Measurements from ENCODE around the gene PLA2G4E.

Gene PLA2G4E

DNA sequence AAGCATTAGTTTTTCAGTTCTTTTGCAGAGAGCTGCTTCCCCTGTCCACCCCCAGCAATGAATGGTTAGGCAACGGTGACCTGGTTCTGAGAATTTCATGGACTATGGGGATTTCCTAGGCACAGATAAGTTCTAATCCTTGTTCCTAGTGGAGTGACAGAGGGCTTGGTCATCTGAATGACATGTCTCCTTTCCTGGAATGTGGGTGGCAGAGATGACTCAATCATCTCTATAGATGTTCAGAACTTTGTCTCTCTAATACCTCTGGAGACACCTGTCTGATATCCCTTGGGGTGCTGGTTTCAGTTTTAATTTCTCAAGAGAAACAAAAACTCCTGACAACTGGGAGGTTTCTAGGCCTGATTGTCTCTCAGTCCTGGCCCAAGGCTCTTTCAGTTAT is 10.4 kb downstream of the PLA2G4E start:
- DNase-seq (ENCODE audit: low read depth, low spot score): no peak
- POLR2A ChIA-PET: no interaction called here
- TF ChIP-seq, protein P1, sequence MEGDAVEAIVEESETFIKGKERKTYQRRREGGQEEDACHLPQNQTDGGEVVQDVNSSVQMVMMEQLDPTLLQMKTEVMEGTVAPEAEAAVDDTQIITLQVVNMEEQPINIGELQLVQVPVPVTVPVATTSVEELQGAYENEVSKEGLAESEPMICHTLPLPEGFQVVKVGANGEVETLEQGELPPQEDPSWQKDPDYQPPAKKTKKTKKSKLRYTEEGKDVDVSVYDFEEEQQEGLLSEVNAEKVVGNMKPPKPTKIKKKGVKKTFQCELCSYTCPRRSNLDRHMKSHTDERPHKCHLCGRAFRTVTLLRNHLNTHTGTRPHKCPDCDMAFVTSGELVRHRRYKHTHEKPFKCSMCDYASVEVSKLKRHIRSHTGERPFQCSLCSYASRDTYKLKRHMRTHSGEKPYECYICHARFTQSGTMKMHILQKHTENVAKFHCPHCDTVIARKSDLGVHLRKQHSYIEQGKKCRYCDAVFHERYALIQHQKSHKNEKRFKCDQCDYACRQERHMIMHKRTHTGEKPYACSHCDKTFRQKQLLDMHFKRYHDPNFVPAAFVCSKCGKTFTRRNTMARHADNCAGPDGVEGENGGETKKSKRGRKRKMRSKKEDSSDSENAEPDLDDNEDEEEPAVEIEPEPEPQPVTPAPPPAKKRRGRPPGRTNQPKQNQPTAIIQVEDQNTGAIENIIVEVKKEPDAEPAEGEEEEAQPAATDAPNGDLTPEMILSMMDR (IDR thresholded peaks at IDR 0.05; ENCODE audit: insufficient read depth, low read length, missing control alignments): no peak
- CTCF ChIA-PET: interaction anchor here (1.3 kb wide), 1 partner anchor 21 kb away, joined by 5 read pairs; no protein-coding TSS in a partner anchor
- H3K4me3 ChIP-seq (ENCODE audit: low read depth, low read length): no peak overlapping the region

DNA sequence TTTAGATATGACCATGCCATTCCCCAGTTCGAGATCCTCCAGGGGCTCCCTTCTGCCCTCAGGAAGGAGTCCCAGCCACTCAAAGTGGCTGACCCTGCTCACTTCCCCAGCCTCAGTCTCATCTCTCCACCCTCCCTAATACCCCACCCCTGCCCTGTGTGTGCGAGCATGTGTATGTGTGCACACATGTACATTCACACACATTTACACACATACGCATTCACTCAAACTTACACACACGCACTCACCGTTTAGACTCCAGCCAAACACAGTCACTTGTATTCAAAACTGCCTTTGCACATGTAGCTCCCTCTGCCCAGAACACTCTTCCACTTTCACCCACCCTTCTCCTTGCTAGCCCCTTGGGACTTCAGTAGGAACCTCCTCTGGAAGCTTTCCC is 11.4 kb downstream of the PLA2G4E start:
- ChIA-PET CTCF (interaction anchor here (1.1 to 1.3 kb wide), 2 partner anchors 17 to 20 kb away, joined by 3 to 5 read pairs; no protein-coding TSS in a partner anchor), POLR2A (no interaction called here)
- no peak overlapping the region for H3K4me3 ChIP-seq (ENCODE audit: low read depth, low read length)
- DNase-seq (ENCODE audit: low read depth, low spot score): no peak
- TF ChIP-seq, protein P1 (IDR thresholded peaks at IDR 0.05; ENCODE audit: insufficient read depth, low read length, missing control alignments): no peak

DNA sequence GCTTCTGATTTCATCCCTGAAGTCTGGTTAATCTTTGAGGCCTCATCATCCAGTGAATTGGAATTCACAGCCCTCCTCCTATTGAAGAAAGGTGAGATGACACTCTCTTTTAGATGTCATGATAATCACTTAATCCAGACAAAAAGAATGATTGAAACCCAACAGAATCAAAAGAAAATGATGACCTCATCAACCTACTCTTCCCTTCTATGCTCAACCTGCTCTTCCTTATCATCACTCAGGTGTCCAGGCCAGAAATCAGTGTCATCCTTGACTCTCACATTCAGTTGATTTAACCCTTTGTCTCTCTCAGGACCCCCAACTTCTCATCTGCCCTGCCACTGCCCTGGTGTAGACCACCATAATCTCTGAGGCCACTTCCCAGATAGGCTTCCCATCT is 11.8 kb downstream of the PLA2G4E start:
- TF ChIP-seq, protein P1 (IDR thresholded peaks at IDR 0.05; ENCODE audit: insufficient read depth, low read length, missing control alignments): no peak
- H3K4me3 ChIP-seq (ENCODE audit: low read depth, low read length): no peak overlapping the region
- ChIA-PET POLR2A (no interaction called here), CTCF (interaction anchor here (1.1 kb wide), 1 partner anchor 16 kb away, joined by 3 read pairs; no protein-coding TSS in a partner anchor)
- DNase-seq (ENCODE audit: low read depth, low spot score): no peak

DNA sequence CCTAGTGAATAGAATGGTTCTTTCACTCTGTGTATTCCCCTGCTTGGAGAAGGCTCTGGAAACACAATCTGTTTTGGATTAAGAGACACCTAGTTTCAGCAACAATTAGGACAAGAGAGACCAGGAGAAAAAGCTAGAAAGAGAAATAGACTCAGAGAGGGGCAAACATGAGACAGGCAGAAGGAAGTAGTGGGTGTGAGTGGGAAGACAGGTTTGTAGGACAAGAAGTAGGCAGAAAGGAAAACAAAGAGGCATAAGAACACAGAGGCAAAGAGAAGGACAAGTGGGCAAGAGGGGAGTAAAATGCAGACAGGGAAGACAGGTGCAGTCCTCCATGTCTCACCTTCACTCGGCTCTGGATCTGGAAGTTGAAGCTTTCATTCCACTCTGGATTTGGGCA is 13.5 kb downstream of the PLA2G4E start:
- TF ChIP-seq, protein P1 (IDR thresholded peaks at IDR 0.05; ENCODE audit: insufficient read depth, low read length, missing control alignments): no peak
- no peak for DNase-seq (ENCODE audit: low read depth, low spot score)
- POLR2A ChIA-PET: no interaction called here
- CTCF ChIA-PET: interaction anchor here (0.6 to 0.8 kb wide), 3 partner anchors 17 to 18 kb away, joined by 3 read pairs; no protein-coding TSS in a partner anchor
- no peak overlapping the region for H3K4me3 ChIP-seq (ENCODE audit: low read depth, low read length)

DNA sequence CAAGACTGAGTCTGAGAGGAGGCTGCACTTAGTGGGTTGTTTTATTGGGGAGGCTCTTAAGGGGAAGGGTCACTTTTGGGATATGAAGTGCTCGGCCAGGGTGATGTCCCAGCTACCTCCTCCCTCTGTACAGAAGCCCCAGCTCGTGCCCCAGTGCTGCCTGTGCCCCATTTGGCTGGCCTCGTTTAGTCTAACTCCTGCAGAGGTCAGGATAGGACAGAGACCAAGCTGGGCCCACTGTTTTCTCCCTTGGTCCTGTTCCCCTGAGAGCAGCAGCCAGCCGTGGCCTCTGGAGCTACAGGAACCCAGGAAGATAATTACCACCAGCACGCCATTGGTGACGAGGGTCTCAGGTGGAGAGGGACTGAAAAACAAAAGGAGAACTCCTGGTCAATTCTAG is 18.5 kb downstream of the PLA2G4E start:
- POLR2A ChIA-PET: no interaction called here
- no peak for DNase-seq (ENCODE audit: low read depth, low spot score)
- TF ChIP-seq, protein P1 (IDR thresholded peaks at IDR 0.05; ENCODE audit: insufficient read depth, low read length, missing control alignments): no peak
- no peak overlapping the region for H3K4me3 ChIP-seq (ENCODE audit: low read depth, low read length)
- CTCF ChIA-PET: interaction anchor here (1.3 to 5.4 kb wide), 3 partner anchors 13 to 82 kb away, joined by 3 to 50 read pairs (median 5); no protein-coding TSS in a partner anchor

DNA sequence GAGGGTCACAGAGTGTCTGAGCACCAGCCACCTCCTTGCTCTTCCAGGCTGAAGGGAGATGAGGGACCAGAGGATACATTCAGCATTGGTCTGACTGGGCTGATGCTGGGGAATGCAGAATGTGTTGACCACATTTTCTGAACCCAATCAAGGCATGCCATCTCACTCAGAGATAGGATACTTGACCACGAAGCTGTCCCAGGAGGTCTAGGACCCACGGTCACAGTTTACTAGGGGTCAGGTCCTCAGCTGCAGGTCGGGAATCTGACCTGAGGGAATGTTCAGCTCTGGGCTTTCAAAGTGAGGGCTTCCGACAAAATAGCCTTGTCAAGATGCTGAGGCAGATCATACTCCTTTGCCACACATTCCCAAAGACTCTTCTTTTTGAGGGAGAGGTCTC is 19.6 kb downstream of the PLA2G4E start:
- CTCF ChIA-PET: interaction anchor here (1.3 to 5.4 kb wide), 3 partner anchors 12 to 83 kb away, joined by 3 to 50 read pairs (median 5); no protein-coding TSS in a partner anchor
- POLR2A ChIA-PET: no interaction called here

More for the DNA sequence above, 19.6 kb downstream of the PLA2G4E start:
- TF ChIP-seq, protein P1 (IDR thresholded peaks at IDR 0.05; ENCODE audit: insufficient read depth, low read length, missing control alignments): no peak
- DNase-seq (ENCODE audit: low read depth, low spot score): no peak
- H3K4me3 ChIP-seq (ENCODE audit: low read depth, low read length): no peak overlapping the region
